Measurements from ENCODE around the gene MBOAT2.

MBOAT2 gene

DNA sequence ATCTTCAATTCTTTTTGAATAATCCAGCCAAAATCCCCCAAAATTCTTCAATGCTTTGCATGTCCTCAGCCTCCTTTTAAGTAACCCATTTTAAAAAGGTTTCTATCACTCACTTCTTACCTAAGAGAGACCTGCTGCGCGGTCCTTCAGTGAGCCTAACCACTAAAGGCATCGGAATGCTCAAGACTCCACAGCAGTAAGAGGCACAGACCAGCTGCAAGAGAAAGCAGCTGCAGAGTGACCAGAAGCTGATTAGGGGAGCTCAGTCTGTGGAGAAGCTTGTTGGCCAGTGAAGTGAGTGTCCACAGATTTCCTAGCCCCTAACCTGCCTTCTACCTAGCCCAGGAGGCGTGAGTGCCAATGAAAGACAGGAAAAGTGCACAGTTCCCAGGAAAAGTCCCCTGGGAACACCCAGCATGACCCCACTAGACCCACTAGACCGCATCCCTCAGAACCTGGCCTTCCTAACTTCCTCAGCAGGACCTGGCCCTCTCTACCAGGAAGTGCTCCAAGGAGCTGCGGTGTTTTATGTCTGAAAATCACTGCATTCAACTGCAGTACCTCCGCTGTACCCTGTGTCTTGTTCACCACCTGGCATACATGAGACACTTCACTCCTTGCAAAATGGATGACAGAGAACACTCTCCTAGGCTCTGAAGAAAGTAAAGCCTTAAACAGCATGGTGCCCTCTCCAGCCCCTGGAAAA is 10.1 kb downstream of the MBOAT2 start:
- no peaks in the 10 kb centered on the region for H3K27me3 ChIP-seq (ENCODE audit: control insufficient read depth, low read length)
- H3K9me2 ChIP-seq (replicated peaks; ENCODE audit: control insufficient read depth, low read length), result no peaks in the 10 kb centered on the region
- H3K36me3 ChIP-seq (ENCODE audit: control insufficient read depth, low read length), result no peaks in the 10 kb centered on the region
- no peaks in the 10 kb centered on the region for H3K9me3 ChIP-seq (ENCODE audit: control insufficient read depth, insufficient read depth, low read length)
- H3F3A ChIP-seq (ENCODE audit: control insufficient read depth, insufficient read depth), result peaks cover 7% of the 10 kb centered on the region
- TF ChIP-seq EZH2phosphoT487 (IDR thresholded peaks at IDR 0.05; ENCODE audit: borderline replicate concordance, low read length), result no peak
- TF ChIP-seq, protein P1, sequence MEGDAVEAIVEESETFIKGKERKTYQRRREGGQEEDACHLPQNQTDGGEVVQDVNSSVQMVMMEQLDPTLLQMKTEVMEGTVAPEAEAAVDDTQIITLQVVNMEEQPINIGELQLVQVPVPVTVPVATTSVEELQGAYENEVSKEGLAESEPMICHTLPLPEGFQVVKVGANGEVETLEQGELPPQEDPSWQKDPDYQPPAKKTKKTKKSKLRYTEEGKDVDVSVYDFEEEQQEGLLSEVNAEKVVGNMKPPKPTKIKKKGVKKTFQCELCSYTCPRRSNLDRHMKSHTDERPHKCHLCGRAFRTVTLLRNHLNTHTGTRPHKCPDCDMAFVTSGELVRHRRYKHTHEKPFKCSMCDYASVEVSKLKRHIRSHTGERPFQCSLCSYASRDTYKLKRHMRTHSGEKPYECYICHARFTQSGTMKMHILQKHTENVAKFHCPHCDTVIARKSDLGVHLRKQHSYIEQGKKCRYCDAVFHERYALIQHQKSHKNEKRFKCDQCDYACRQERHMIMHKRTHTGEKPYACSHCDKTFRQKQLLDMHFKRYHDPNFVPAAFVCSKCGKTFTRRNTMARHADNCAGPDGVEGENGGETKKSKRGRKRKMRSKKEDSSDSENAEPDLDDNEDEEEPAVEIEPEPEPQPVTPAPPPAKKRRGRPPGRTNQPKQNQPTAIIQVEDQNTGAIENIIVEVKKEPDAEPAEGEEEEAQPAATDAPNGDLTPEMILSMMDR (IDR thresholded peaks at IDR 0.05; ENCODE audit: low read depth, low read length, poor library complexity, severe bottlenecking), result no peak
- H3K79me2 ChIP-seq (ENCODE audit: control insufficient read depth, low read length), result peaks cover 73% of the 10 kb centered on the region
- H3K27ac ChIP-seq (ENCODE audit: low read depth, low read length), result no peak overlapping the region
- no peak overlapping the region for H3K4me3 ChIP-seq (ENCODE audit: low read length)
- peaks cover 17% of the 10 kb centered on the region for H3K4me1 ChIP-seq (ENCODE audit: control insufficient read depth, low read length)
- no peak overlapping the region for H3K4me2 ChIP-seq (ENCODE audit: low read length)
- H4K20me1 ChIP-seq (ENCODE audit: control insufficient read depth, insufficient read depth, low read depth, low read length), result no peaks in the 10 kb centered on the region

- H3K27ac ChIP-seq (ENCODE audit: low read depth, low read length), result no peak overlapping the region
- H4K20me1 ChIP-seq (ENCODE audit: control insufficient read depth, insufficient read depth, low read depth, low read length), result no peaks in the 10 kb centered on the region; the same call in 1 of the 2 replicates
- no peaks in the 10 kb centered on the region for H3K9me2 ChIP-seq (replicated peaks; ENCODE audit: control insufficient read depth, low read length)
- H3K36me3 ChIP-seq (ENCODE audit: control insufficient read depth, low read length), result no peaks in the 10 kb centered on the region
- no peaks in the 10 kb centered on the region for H3K9me3 ChIP-seq (ENCODE audit: control insufficient read depth, insufficient read depth, low read length)
- peaks cover 69% of the 10 kb centered on the region for H3K79me2 ChIP-seq (ENCODE audit: control insufficient read depth, low read length)
- no peak overlapping the region for H3K4me3 ChIP-seq (ENCODE audit: low read length)
- no peak overlapping the region for H3K4me2 ChIP-seq (ENCODE audit: low read length)
- peaks cover 21% of the 10 kb centered on the region for H3K4me1 ChIP-seq (ENCODE audit: control insufficient read depth, low read length)
- TF ChIP-seq, protein P1 (IDR thresholded peaks at IDR 0.05; ENCODE audit: low read depth, low read length, poor library complexity, severe bottlenecking), result no peak
- no peak for TF ChIP-seq EZH2phosphoT487 (IDR thresholded peaks at IDR 0.05; ENCODE audit: borderline replicate concordance, low read length)
- no peaks in the 10 kb centered on the region for H3K27me3 ChIP-seq (ENCODE audit: control insufficient read depth, low read length)
- H3F3A ChIP-seq (ENCODE audit: control insufficient read depth, insufficient read depth), result peaks cover 10% of the 10 kb centered on the region
Measured at GRCh38 chr2:8992643-8993042, 10.8 kb downstream of the MBOAT2 start.

DNA sequence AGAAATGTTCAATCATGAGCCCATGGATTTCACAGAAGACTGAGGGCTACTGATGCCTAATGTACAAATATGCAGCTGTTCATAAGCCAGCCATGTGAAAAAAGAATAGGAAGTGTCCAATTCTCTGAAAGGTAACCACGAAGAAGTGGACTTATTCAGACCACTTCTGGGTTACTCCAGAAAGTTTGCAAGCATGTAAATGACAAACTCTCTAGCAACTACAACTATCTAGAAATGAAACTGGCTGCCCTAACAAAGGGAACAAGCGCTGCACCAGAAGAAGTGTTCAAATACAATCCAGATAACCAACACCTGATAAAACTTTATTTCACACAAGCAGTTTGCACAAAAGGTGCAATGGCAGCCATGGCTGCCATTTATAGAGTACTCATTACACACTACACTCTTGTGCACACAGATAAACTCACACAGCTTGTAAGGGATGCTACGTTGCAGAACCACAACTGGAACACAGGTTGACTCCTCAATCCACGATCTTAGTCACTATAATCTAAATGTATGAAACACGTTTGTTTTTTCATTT is 13.9 kb downstream of the MBOAT2 start:
- peaks cover 63% of the 10 kb centered on the region for H3K79me2 ChIP-seq (ENCODE audit: control insufficient read depth, low read length)
- no peaks in the 10 kb centered on the region; the same call in 1 of the 2 replicates for H4K20me1 ChIP-seq (ENCODE audit: control insufficient read depth, insufficient read depth, low read depth, low read length)
- H3K4me2 ChIP-seq (ENCODE audit: low read length), result peak overlapping the region; percentile 6; the same call in 1 of the 2 replicates
- no peaks in the 10 kb centered on the region for H3K27me3 ChIP-seq (ENCODE audit: control insufficient read depth, low read length)
- TF ChIP-seq, protein P1 (IDR thresholded peaks at IDR 0.05; ENCODE audit: low read depth, low read length, poor library complexity, severe bottlenecking), result no peak
- TF ChIP-seq EZH2phosphoT487 (IDR thresholded peaks at IDR 0.05; ENCODE audit: borderline replicate concordance, low read length), result no peak
- H3K9me2 ChIP-seq (replicated peaks; ENCODE audit: control insufficient read depth, low read length), result no peaks in the 10 kb centered on the region
- H3K27ac ChIP-seq (ENCODE audit: low read depth, low read length), result no peak overlapping the region
- peaks cover 17% of the 10 kb centered on the region for H3F3A ChIP-seq (ENCODE audit: control insufficient read depth, insufficient read depth)
- peaks cover 45% of the 10 kb centered on the region for H3K4me1 ChIP-seq (ENCODE audit: control insufficient read depth, low read length)
- no peak overlapping the region for H3K4me3 ChIP-seq (ENCODE audit: low read length)
- no peaks in the 10 kb centered on the region for H3K36me3 ChIP-seq (ENCODE audit: control insufficient read depth, low read length)
- H3K9me3 ChIP-seq (ENCODE audit: control insufficient read depth, insufficient read depth, low read length), result no peaks in the 10 kb centered on the region
